Endothelial cell of umbilical vein (primary cell): ENCODE data around the gene GCH1. TPM values are rescaled to one million over a fixed set of nuclear protein-coding genes. Genes with fewer than 3 reads are reported as not detected.

ENCODE experiments used
- BruUV-seq: library from RNA; stranded (reverse); fragments of 400-500 nt; replicated peaks from 2 replicates; lab custom pipeline; 2021; lab: Mats Ljungman, UMichigan
- CTCF ChIA-PET: fragments of 300-600, 350-600 bp; sonication (Branson Sonifier 250); formaldehyde crosslinking; loops from one replicate; lab custom pipeline; 2021; ENCODE audit warnings: antibody characterized with exemption, inconsistent platforms; lab: Charles Lee
- POLR2A ChIA-PET: fragments of 300-600, 350-600 bp; sonication (Branson Sonifier 250); formaldehyde crosslinking; loops from one replicate; lab custom pipeline; 2021; ENCODE audit warnings: antibody characterized with exemption, inconsistent platforms; lab: Charles Lee
- DNase-seq: peaks from one replicate; pipeline ENCODE4 v3.0.0-alpha.2; 2011; ENCODE audit warnings: low read depth, low spot score
- FAIRE-seq: peaks from 2 replicates; lab custom pipeline; 2011; peaks lifted over from hg19 to GRCh38; lab: Jason Lieb, UNC
- H2AFZ ChIP-seq: 2 replicates; pipeline ENCODE4 v1.6.0; 2012; ENCODE audit warnings: low read depth, low read length, control low read depth, inconsistent platforms
- H3K27ac ChIP-seq: 2 replicates; pipeline ENCODE4 v1.5.1; 2011; ENCODE audit warnings: low read depth, mild to moderate bottlenecking, control low read depth, low read length, moderate library complexity; ENCODE audit not compliant: insufficient read depth
- H3K27me3 ChIP-seq, 2 experiments: 2 replicates each; pipeline versions ENCODE4 v1.6.0 to v1.6.1; 2011; ENCODE audit warnings: low read length in 2 of 2, mixed read lengths in 1 of 2; ENCODE audit not compliant: control insufficient read depth in 2 of 2, insufficient read depth in 2 of 2
- H3K36me3 ChIP-seq, 2 experiments: 2 replicates in 1 of 2; 3 replicates in 1 of 2; pipeline ENCODE4 v1.5.1; 2011; ENCODE audit warnings: low read length in 2 of 2, mild to moderate bottlenecking in 1 of 2, moderate library complexity in 1 of 2; ENCODE audit not compliant: control insufficient read depth in 2 of 2, insufficient read depth in 2 of 2; ENCODE audit errors: extremely low read depth in 1 of 2
- H3K4me1 ChIP-seq: 3 replicates; pipeline ENCODE4 v1.5.1; 2011; ENCODE audit warnings: mild to moderate bottlenecking, low read length; ENCODE audit not compliant: control insufficient read depth, insufficient read depth; ENCODE audit errors: extremely low read depth
- H3K4me2 ChIP-seq: 2 replicates; pipeline ENCODE4 v1.6.1; 2011; ENCODE audit warnings: low read length, control low read depth, mixed read lengths; ENCODE audit not compliant: insufficient read depth
- H3K4me3 ChIP-seq, 3 experiments: fragments of 200-600 bp in 1 of 3; sonication (generic), shearing (Covaris generic) in 1 of 3; replicated peaks in 1 of 3; 2 replicates each; pipeline ENCODE4 v1.5.1; 2011 to 2016; ENCODE audit warnings: control low read depth in 3 of 3, low read length in 3 of 3, mild to moderate bottlenecking in 2 of 3, inconsistent platforms in 1 of 3, low read depth in 1 of 3, moderate library complexity in 1 of 3; ENCODE audit not compliant: insufficient read depth in 1 of 3
- H3K79me2 ChIP-seq: 2 replicates; pipeline ENCODE4 v1.6.0; 2012; ENCODE audit warnings: low read length, inconsistent platforms; ENCODE audit not compliant: control insufficient read depth, insufficient read depth
- H3K9ac ChIP-seq: replicated peaks from 2 replicates; pipeline ENCODE3; 2011; ENCODE audit warnings: low read length, control low read depth; ENCODE audit not compliant: insufficient read depth; ENCODE audit errors: extremely low read depth
- H3K9me1 ChIP-seq: replicated peaks from 3 replicates; pipeline ENCODE4 v1.6.0; 2011; ENCODE audit warnings: mild to moderate bottlenecking, low read length; ENCODE audit not compliant: control insufficient read depth, insufficient read depth; ENCODE audit errors: extremely low read depth
- H3K9me3 ChIP-seq: replicated peaks from 2 replicates; pipeline ENCODE4 v1.5.1; 2012; ENCODE audit warnings: low read length, inconsistent platforms; ENCODE audit not compliant: control insufficient read depth, insufficient read depth
- H4K20me1 ChIP-seq: replicated peaks from 2 replicates; pipeline ENCODE3; 2011; ENCODE audit warnings: mild to moderate bottlenecking, low read length; ENCODE audit not compliant: control insufficient read depth, insufficient read depth; ENCODE audit errors: extremely low read depth
- EZH2 ChIP-seq: IDR thresholded peaks from 2 replicates; pipeline ENCODE4 v1.6.1; 2012; ENCODE audit warnings: borderline replicate concordance, low read depth, mild to moderate bottlenecking, moderate library complexity, low read length, inconsistent platforms; ENCODE audit not compliant: severe bottlenecking
- FOS ChIP-seq: IDR thresholded peaks from 2 replicates; pipeline ENCODE4 v1.6.1; 2011; ENCODE audit warnings: mild to moderate bottlenecking, low read length, moderate library complexity, borderline replicate concordance; ENCODE audit not compliant: insufficient read depth
- GATA2 ChIP-seq: IDR thresholded peaks from 2 replicates; pipeline ENCODE4 v1.7.0; 2011; ENCODE audit warnings: low read depth, mild to moderate bottlenecking, moderate library complexity, mixed read lengths, low read length; ENCODE audit not compliant: insufficient read length, insufficient read depth
- JUN ChIP-seq: IDR thresholded peaks from 2 replicates; pipeline ENCODE4 v1.6.1; 2011; ENCODE audit warnings: borderline replicate concordance, low read depth; ENCODE audit not compliant: insufficient read length, insufficient read depth
- MYC ChIP-seq: IDR thresholded peaks from one replicate; pipeline ENCODE4 v1.6.1; 2011; ENCODE audit warnings: mild to moderate bottlenecking, low read depth, low read length
- POLR2A ChIP-seq: IDR thresholded peaks from 2 replicates; pipeline ENCODE4 v1.6.1; 2012; ENCODE audit warnings: low read depth, mild to moderate bottlenecking, control low read depth, low read length
- POLR2AphosphoS5 ChIP-seq: IDR thresholded peaks from 2 replicates; pipeline ENCODE4 v1.6.1; 2012; ENCODE audit warnings: low read depth, mild to moderate bottlenecking, control low read depth, low read length, moderate library complexity; ENCODE audit not compliant: insufficient read depth
- dilution Hi-C: fragments of 300-500 bp; cut with MboI; formaldehyde crosslinking; loops from one replicate; pipeline ENCODE4 v1.15.0; 2019; ENCODE audit warnings: low sequenced_read_pairs; ENCODE audit not compliant: extremely low pct_ligation_motif_present
- intact Hi-C: fragments of 100-400 bp; cut with micrococcal nuclease; formaldehyde crosslinking; loops from one replicate; pipeline ENCODE4 v1.10.0; 2022
- polyA plus RNA-seq, 4 experiments: library from polyadenylated mRNA; depleted of rRNA in 3 of 4; stranded (reverse) in 3 of 4; unstranded in 1 of 4; fragments of >200 nt; gene quantifications; 2 replicates each; pipeline versions ENCODE4 v1.2.1 to v1.2.3, GENCODE V29; 2011 to 2012; ENCODE audit warnings: missing spikeins in 1 of 4
- total RNA-seq: library from RNA; stranded (reverse); gene quantifications from 2 replicates; pipeline ENCODE4 v1.2.3, GENCODE V29; 2021
- TF ChIP-seq, protein P1 (sequence below), 2 donors: IDR thresholded peaks; 1 replicate in 1 of 2; 2 replicates in 1 of 2; pipeline ENCODE4 v1.5.1; 2011; ENCODE audit warnings: low read length in 2 of 2, mild to moderate bottlenecking in 2 of 2, moderate library complexity in 2 of 2, control low read depth in 1 of 2, inconsistent platforms in 1 of 2, low read depth in 1 of 2; ENCODE audit not compliant: insufficient read depth in 1 of 2; ENCODE audit errors: extremely low read depth in 1 of 2
- TF ChIP-seq, protein P2 (sequence below): IDR thresholded peaks from 2 replicates; pipeline ENCODE4 v1.6.1; 2011; ENCODE audit not compliant: insufficient read depth, insufficient read length

The GCH1 gene
- total and polyA plus RNA-seq, 2 donors (not counting 3 experiments of a cell fraction or from before 2014, with no cell fraction given), result 3.6 to 4.6 TPM

DNA sequence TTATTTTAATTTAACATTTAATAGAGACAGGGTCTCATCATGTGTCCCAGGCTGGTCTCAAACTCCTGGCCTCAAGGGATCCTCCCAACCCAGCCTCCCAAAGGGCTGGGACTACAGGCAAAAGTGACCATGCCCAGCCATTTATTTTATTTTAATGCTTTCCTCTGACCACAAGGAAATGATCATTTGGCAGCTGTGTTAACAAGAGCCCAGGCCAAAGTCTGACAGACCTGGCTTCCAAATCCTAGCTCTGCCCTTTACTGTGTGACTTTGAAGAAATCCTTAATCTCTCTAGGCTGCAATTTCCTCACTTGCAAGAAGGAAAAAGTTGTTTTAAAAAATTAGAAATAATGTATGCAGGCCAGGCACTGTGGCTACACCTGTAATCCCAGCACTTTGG, 16.7 kb upstream of the GCH1 start:
- no peak overlapping the region for H3K9ac ChIP-seq
- no peak overlapping the region for H3K27ac ChIP-seq
- no peak overlapping the region for H3K4me2 ChIP-seq
- CTCF ChIA-PET, result no interaction called here
- intact Hi-C loops (no loop called here), dilution Hi-C loops (no loop called here)
- BruUV-seq, result no TSS peak
- no peaks in the 10 kb centered on the region for H3K79me2 ChIP-seq
- no peaks in the 10 kb centered on the region for H3K9me3 ChIP-seq
- DNase-seq (no peak), FAIRE-seq (no peak)
- no peaks in the 10 kb centered on the region for H3K4me1 ChIP-seq
- TF ChIP-seq MYC, result no peak
- no peak for TF ChIP-seq EZH2
- TF ChIP-seq, protein P1, sequence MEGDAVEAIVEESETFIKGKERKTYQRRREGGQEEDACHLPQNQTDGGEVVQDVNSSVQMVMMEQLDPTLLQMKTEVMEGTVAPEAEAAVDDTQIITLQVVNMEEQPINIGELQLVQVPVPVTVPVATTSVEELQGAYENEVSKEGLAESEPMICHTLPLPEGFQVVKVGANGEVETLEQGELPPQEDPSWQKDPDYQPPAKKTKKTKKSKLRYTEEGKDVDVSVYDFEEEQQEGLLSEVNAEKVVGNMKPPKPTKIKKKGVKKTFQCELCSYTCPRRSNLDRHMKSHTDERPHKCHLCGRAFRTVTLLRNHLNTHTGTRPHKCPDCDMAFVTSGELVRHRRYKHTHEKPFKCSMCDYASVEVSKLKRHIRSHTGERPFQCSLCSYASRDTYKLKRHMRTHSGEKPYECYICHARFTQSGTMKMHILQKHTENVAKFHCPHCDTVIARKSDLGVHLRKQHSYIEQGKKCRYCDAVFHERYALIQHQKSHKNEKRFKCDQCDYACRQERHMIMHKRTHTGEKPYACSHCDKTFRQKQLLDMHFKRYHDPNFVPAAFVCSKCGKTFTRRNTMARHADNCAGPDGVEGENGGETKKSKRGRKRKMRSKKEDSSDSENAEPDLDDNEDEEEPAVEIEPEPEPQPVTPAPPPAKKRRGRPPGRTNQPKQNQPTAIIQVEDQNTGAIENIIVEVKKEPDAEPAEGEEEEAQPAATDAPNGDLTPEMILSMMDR (IDR thresholded peaks at IDR 0.05; ENCODE audit: extremely low read depth in 1 of 2, insufficient read depth in 1 of 2, low read depth in 1 of 2, low read length in 2 of 2), result no peak
- no peak for TF ChIP-seq POLR2A
- TF ChIP-seq JUN, result no peak
- no peaks in the 10 kb centered on the region for H4K20me1 ChIP-seq
- no peaks in the 10 kb centered on the region for H3K9me1 ChIP-seq
- H3K36me3 ChIP-seq, result no peaks in the 10 kb centered on the region
- no peaks in the 10 kb centered on the region for H3K27me3 ChIP-seq
- H3K4me3 ChIP-seq, result no peak overlapping the region
- no peak overlapping the region for H2AFZ ChIP-seq
- POLR2A ChIA-PET, result no interaction called here

DNA sequence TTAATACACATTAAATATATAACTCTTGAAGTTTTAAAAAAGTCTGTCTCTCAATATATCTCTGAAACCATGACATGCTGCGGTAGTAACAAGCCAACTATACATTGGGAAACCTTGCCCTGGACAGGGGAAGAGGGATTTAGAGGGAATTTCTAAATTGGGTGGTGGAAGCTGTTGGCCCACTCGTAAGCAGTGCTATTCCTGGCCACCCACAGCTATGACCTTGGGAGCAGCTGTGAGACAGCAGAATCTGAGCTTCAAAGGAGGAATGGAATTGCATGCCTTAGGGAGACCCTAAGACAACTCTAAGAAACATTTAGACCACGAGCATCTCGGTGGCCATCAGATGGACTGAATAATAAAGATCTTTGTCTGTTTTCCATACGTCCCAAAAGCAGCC, 15.8 kb upstream of the GCH1 start:
- no TSS peak for BruUV-seq
- no peaks in the 10 kb centered on the region for H3K9me1 ChIP-seq
- H3K4me1 ChIP-seq, result no peaks in the 10 kb centered on the region
- H3K27ac ChIP-seq, result no peak overlapping the region
- intact Hi-C loops, result no loop called here
- ChIA-PET CTCF (interaction anchor here (1.5 kb wide), 1 partner anchor 16 kb away, joined by 4 read pairs; the partner anchor contains the start of gene GCH1), POLR2A (no interaction called here)
- H3K4me3 ChIP-seq, result no peak overlapping the region
- H3K9ac ChIP-seq, result no peak overlapping the region
- H3K4me2 ChIP-seq, result no peak overlapping the region
- TF ChIP-seq, protein P2, sequence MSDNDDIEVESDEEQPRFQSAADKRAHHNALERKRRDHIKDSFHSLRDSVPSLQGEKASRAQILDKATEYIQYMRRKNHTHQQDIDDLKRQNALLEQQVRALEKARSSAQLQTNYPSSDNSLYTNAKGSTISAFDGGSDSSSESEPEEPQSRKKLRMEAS, result no peak
- TF ChIP-seq POLR2A (no peak), POLR2AphosphoS5 (no peak), EZH2 (no peak), FOS (no peak), GATA2 (no peak), MYC (no peak), JUN (no peak)
- TF ChIP-seq, protein P1 (IDR thresholded peaks at IDR 0.05; ENCODE audit: extremely low read depth in 1 of 2, insufficient read depth in 1 of 2, low read depth in 1 of 2, low read length in 2 of 2), result no peak
- no peaks in the 10 kb centered on the region for H4K20me1 ChIP-seq
- no peaks in the 10 kb centered on the region for H3K27me3 ChIP-seq
- dilution Hi-C loops, result no loop called here
- no peaks in the 10 kb centered on the region for H3K36me3 ChIP-seq
- no peaks in the 10 kb centered on the region for H3K9me3 ChIP-seq
- no peaks in the 10 kb centered on the region for H3K79me2 ChIP-seq
- no peak overlapping the region for H2AFZ ChIP-seq
- no peak for DNase-seq
- FAIRE-seq, result no peak
